ENCODE results near the gene PRSS3. TPM values are rescaled to one million over a fixed set of nuclear protein-coding genes. Genes with fewer than 3 reads are reported as not detected.
A peak's percentile ranks its signal among the peaks of the same experiment; 100 is the strongest.

Gene PRSS3
- total RNA-seq, 1 donor from 2014 or later: not detected

GRCh38 chr9:33776578-33776977 lies 18.8 kb upstream of the PRSS3 start:
- no peak overlapping the region for H3K27ac Mint-ChIP-seq (ENCODE audit: unreplicated experiment)
- peaks cover 6% of the 10 kb centered on the region for H3K4me1 Mint-ChIP-seq
- TF ChIP-seq, protein P1, sequence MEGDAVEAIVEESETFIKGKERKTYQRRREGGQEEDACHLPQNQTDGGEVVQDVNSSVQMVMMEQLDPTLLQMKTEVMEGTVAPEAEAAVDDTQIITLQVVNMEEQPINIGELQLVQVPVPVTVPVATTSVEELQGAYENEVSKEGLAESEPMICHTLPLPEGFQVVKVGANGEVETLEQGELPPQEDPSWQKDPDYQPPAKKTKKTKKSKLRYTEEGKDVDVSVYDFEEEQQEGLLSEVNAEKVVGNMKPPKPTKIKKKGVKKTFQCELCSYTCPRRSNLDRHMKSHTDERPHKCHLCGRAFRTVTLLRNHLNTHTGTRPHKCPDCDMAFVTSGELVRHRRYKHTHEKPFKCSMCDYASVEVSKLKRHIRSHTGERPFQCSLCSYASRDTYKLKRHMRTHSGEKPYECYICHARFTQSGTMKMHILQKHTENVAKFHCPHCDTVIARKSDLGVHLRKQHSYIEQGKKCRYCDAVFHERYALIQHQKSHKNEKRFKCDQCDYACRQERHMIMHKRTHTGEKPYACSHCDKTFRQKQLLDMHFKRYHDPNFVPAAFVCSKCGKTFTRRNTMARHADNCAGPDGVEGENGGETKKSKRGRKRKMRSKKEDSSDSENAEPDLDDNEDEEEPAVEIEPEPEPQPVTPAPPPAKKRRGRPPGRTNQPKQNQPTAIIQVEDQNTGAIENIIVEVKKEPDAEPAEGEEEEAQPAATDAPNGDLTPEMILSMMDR (conservative IDR thresholded peaks at IDR 0.05): no peak
- H3K36me3 Mint-ChIP-seq (ENCODE audit: low read depth): no peaks in the 10 kb centered on the region
- no peak for DNase-seq (ENCODE audit: low read depth, low spot score)
- no peaks in the 10 kb centered on the region for H3K27me3 Mint-ChIP-seq (ENCODE audit: low read depth)
- peaks cover 2% of the 10 kb centered on the region for H3K9me3 Mint-ChIP-seq
- no peak overlapping the region for H3K4me3 Mint-ChIP-seq

DNA sequence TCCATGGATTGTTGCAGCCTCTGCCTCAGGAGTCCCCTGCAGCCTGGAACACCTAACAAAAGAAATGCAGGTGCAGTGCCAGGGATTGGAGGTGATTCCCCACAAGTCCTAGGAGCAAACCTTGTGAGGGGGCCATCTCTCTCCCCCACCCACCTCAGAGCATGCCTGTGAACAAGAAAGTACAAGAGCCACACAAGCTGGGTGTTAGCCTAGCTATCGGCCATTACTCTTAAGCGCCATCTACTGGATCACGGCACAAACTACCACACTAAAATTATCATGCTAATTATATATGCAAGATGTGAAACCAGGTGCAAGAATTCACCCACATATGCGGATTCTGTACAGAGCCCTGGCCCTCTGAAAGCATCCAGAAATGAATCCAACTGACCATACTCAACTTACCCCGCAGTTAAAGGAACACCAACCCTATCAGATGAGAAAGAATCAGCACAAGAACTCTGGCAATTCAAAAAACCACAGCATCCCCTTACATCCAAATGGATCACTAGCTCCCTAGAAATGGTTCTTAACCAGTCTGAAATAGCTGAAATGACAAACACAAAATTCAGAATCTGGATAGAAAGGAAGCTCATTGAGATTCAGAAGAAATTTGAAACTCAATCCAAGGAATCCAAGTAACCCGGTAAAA lies 16.5 kb upstream of the PRSS3 start:
- H3K4me3 Mint-ChIP-seq: peak overlapping the region; percentile 54
- H3K27me3 Mint-ChIP-seq (ENCODE audit: low read depth): no peaks in the 10 kb centered on the region
- H3K4me1 Mint-ChIP-seq: peaks cover 6% of the 10 kb centered on the region
- no peaks in the 10 kb centered on the region for H3K36me3 Mint-ChIP-seq (ENCODE audit: low read depth)
- TF ChIP-seq, protein P1 (conservative IDR thresholded peaks at IDR 0.05): peak; percentile 85
- peaks cover 7% of the 10 kb centered on the region for H3K9me3 Mint-ChIP-seq
- peak; percentile 48 for DNase-seq (ENCODE audit: low read depth, low spot score)
- no peak overlapping the region for H3K27ac Mint-ChIP-seq (ENCODE audit: unreplicated experiment)

GRCh38 chr9:33780276-33780675 lies 15.1 kb upstream of the PRSS3 start:
- Mint-ChIP-seq H3K4me1 (peaks cover 6% of the 10 kb centered on the region), H3K27ac (ENCODE audit: unreplicated experiment) (no peak overlapping the region)

GRCh38 chr9:33781736-33782135 lies 13.6 kb upstream of the PRSS3 start:
- peaks cover 7% of the 10 kb centered on the region for H3K9me3 Mint-ChIP-seq
- TF ChIP-seq, protein P1 (conservative IDR thresholded peaks at IDR 0.05): no peak
- no peaks in the 10 kb centered on the region for H3K36me3 Mint-ChIP-seq (ENCODE audit: low read depth)
- no peak overlapping the region for H3K27ac Mint-ChIP-seq (ENCODE audit: unreplicated experiment)
- DNase-seq (ENCODE audit: low read depth, low spot score): no peak
- no peak overlapping the region for H3K4me3 Mint-ChIP-seq
- peaks cover 6% of the 10 kb centered on the region for H3K4me1 Mint-ChIP-seq
- H3K27me3 Mint-ChIP-seq (ENCODE audit: low read depth): no peaks in the 10 kb centered on the region

More at GRCh38 chr9:33780276-33780675, 15.1 kb upstream of the PRSS3 start:
- Mint-ChIP-seq H3K9me3 (peaks cover 7% of the 10 kb centered on the region), H3K27me3 (ENCODE audit: low read depth) (no peaks in the 10 kb centered on the region), H3K4me3 (no peak overlapping the region), H3K36me3 (ENCODE audit: low read depth) (no peaks in the 10 kb centered on the region)
- TF ChIP-seq, protein P1 (conservative IDR thresholded peaks at IDR 0.05): no peak
- DNase-seq (ENCODE audit: low read depth, low spot score): no peak

DNA sequence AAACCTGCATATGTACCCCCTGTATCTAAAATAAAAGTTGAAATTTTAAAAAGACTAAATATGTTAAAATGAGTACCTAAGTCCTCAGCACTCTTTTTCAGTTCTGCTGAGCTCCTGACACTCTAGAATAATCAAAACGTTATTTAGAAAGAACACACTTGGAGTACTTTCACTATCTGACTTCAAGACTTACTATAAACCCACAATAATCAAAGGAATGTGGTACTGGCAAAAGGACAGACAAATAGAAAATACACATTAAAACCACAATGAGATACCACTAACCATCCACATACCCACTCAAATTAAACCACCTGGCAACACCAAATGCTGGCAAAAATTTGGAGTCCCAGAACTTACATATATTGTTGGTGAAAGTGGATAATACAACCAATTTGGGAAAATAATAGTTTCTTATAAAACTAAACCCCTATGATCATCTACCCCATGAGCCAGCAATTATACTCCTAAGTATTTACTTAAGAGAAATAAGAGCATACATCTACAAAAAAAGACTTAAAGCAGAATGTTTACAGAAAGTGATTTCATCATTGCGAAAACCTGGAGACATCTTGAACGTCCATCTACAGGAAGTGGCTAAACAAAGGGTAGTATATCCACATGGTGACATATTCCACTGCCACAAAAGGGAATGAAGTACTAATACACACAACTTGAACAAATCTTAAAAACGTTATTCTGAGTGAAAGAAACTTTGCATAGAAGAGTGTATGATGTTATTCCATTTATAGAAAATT lies 12.8 kb upstream of the PRSS3 start:
- Mint-ChIP-seq H3K9me3 (peaks cover 7% of the 10 kb centered on the region), H3K36me3 (ENCODE audit: low read depth) (no peaks in the 10 kb centered on the region), H3K27ac (ENCODE audit: unreplicated experiment) (no peak overlapping the region), H3K4me1 (peaks cover 6% of the 10 kb centered on the region), H3K27me3 (ENCODE audit: low read depth) (no peaks in the 10 kb centered on the region), H3K4me3 (no peak overlapping the region)
- TF ChIP-seq, protein P1 (conservative IDR thresholded peaks at IDR 0.05): no peak
- DNase-seq (ENCODE audit: low read depth, low spot score): no peak
